Epithelial cell of esophagus (primary cell): Measurements from ENCODE around the gene GATAD2B.
"Not testable (repeated sequence)": the region's sequence is repeated elsewhere in the genome, so short reads cannot be mapped to it uniquely, and the experiment has no call there.

ENCODE experiments used
- DNase-seq: peaks from one replicate; pipeline ENCODE4 v3.0.0; 2010; ENCODE audit warnings: low read depth
- H3K4me3 ChIP-seq: 2 replicates; pipeline ENCODE4 v1.5.1; 2011; ENCODE audit warnings: mild to moderate bottlenecking, low read length, control low read depth
- CTCF ChIP-seq: IDR thresholded peaks from 2 replicates; pipeline ENCODE4 v1.5.1; 2011; ENCODE audit warnings: low read depth, mild to moderate bottlenecking, low read length, control low read depth, inconsistent platforms; ENCODE audit not compliant: insufficient read depth; ENCODE audit errors: missing control alignments

Gene GATAD2B

DNA sequence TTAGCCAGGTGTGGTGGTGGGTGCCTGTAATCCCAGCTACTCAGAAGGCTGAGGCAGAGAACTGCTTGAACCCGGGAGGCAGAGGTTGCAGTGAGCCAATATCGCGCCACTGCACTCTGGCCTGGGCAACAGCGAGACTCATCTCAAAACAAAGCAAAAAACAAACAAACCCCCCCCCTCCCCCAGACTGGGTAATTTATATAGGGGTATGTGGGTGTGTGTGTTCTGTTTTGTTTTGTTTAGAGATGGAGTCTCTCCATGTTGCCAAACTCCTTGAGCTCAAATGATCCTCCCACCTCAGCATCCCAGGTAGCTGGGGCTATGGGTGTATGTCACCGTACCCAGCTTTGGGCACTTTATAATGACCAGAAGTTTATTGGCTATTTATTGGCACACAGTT is 74.0 kb downstream of the GATAD2B start:
- DNase-seq: no peak
- no peak for TF ChIP-seq CTCF
- no peak overlapping the region for H3K4me3 ChIP-seq

- DNase-seq: no peak
- no peak for TF ChIP-seq CTCF
- no peak overlapping the region for H3K4me3 ChIP-seq
Observed at GRCh38 chr1:153845158-153845557, 77.6 kb downstream of the GATAD2B start.

GRCh38 chr1:153844349-153844748 is 78.4 kb downstream of the GATAD2B start:
- not testable (repeated sequence) for H3K4me3 ChIP-seq, DNase-seq

- TF ChIP-seq CTCF: no peak
- DNase-seq: no peak
- no peak overlapping the region for H3K4me3 ChIP-seq
Observed at GRCh38 chr1:153842006-153842471, 80.7 kb downstream of the GATAD2B start.

GRCh38 chr1:153841463-153841994 is 81.2 kb downstream of the GATAD2B start:
- no peak overlapping the region for H3K4me3 ChIP-seq
- TF ChIP-seq CTCF: no peak
- no peak for DNase-seq

DNA sequence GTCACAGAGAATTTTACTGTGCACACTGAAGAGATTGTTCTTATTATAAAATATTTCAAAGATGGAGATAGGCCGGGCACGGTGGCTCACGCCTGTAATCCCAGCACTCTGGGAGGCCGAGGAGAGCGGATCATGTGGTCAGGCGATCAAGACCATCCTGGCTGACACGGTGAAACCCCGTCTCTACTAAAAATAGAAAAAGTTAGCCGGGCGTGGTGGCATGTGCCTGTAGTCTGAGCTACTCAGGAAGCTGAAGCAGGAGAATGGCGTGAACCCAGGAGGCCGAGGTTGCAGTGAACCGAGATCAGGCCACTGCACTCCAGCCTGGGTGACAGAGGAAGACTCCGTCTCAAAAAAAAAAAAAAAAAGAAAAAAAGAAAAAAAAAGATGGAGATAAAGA is 82.0 kb downstream of the GATAD2B start:
- not testable (repeated sequence) for H3K4me3 ChIP-seq, DNase-seq

DNA sequence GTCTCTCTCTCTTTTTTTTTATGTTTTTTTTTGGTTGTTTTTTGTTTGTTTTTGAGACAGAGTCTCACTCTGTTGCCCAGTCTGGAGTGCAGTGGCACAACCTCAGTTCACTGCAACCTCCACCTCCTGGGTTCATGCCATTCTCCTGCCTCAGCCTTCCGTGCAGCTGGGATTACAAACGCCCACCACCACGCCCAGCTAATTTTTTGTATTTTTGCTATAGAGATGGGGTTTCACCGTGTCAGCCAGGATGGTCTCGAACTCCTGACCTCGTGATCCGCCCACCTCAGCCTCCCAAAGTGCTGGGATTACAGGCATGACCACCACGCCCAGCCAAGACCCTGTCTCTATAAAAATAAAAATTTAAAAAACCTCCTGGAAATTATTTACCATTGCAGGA is 88.8 kb downstream of the GATAD2B start:
- DNase-seq, H3K4me3 ChIP-seq: not testable (repeated sequence)

DNA sequence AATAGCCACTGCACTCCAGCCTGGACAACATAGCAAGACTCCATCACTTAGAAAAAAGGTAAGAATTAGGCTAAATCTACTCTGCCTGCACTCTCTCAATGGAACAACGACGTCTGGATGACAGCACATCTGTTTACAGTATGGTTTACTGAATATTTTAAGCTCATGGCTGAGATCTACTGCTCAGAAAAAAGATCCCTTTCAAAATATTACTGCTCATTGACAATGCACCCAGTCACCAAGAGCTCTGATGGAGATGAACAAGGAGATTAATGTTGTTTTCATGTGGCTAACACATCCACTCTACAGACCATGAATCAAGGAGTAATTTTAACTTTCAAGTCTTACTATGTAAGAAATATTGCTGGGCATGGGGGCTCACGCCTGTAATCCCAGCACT is 89.6 kb downstream of the GATAD2B start:
- no peak for TF ChIP-seq CTCF
- no peak overlapping the region for H3K4me3 ChIP-seq
- DNase-seq: no peak

- no peak overlapping the region for H3K4me3 ChIP-seq
- no peak for TF ChIP-seq CTCF
- no peak for DNase-seq
Observed at GRCh38 chr1:153832293-153832692, 90.5 kb downstream of the GATAD2B start.
